Lower lobe of right lung (tissue), 2 donors: ENCODE measurements around the gene FGFBP2. TPM values are rescaled to one million over a fixed set of nuclear protein-coding genes. Genes with fewer than 3 reads are reported as not detected.

Experiments
- ATAC-seq, 2 donors: fragments of 200-7000 bp; cut with Tn5 transposase; one replicate each; pipeline ENCODE4 v1.9.1; 2020 to 2022; ENCODE audit warnings: mild to moderate bottlenecking in 2 of 2, moderate library complexity in 2 of 2
- DNase-seq: peaks from one replicate; pipeline ENCODE4 v3.0.0-alpha.2; 2020
- H3K27ac ChIP-seq: fragments of 200-600 bp; one replicate; pipeline ENCODE4 v1.8.0; 2022
- H3K27me3 ChIP-seq: fragments of 200-600 bp; one replicate; pipeline ENCODE4 v1.8.0; 2022; ENCODE audit warnings: low read depth
- H3K36me3 ChIP-seq: fragments of 200-600 bp; one replicate; pipeline ENCODE4 v1.8.0; 2022; ENCODE audit warnings: mild to moderate bottlenecking
- H3K4me1 ChIP-seq: fragments of 200-600 bp; one replicate; pipeline ENCODE4 v1.8.0; 2022
- H3K4me3 ChIP-seq: fragments of 200-600 bp; one replicate; pipeline ENCODE4 v1.8.0; 2022; ENCODE audit warnings: mild to moderate bottlenecking
- H3K9me3 ChIP-seq: fragments of 200-600 bp; one replicate; pipeline ENCODE4 v1.8.0; 2022
- intact Hi-C: fragments of 100-400 bp; cut with DNase I; formaldehyde crosslinking; loops from one replicate; pipeline ENCODE4 v1.11.0; 2022
- total RNA-seq: library from RNA; stranded (reverse); fragmentation: NEBNext Ultra II Directional; extraction: Animal tissue kit (Norgen Biotek cat#: 25700); gene quantifications from one replicate; pipeline ENCODE4 v1.2.1, GENCODE V29; 2021
- TF ChIP-seq, protein P1 (sequence below): fragments of 200-600 bp; IDR thresholded peaks from one replicate; pipeline ENCODE4 v1.8.0; 2022; ENCODE audit warnings: antibody characterized with exemption, mild to moderate bottlenecking
- donor health status: DM: no; HTN: yes; CAD: no; lungs with severe emphysema.

The FGFBP2 gene
- total RNA-seq, 1 donor from 2014 or later: 5.1 TPM

DNA sequence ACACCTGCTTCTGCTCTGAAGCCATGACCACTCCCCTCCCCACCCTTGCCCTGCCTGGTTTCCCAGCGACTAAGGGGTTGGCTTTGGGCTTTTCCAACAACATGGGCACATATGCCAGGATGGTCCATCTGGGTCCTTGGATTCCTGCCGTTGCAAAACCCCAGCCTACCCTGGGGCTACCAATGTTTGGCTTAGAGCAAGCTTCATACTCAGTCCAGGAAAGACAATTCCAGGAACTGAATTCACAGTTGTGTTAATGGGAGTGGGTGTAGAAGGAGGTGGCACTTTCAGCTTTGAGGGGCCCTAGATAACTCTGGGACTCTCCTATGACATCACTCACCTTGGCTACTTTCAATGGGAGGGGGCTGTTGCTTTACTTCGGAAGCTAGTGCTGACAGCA is 33.4 kb downstream of the FGFBP2 start:
- no peak for DNase-seq
- H3K36me3 ChIP-seq: no peaks in the 10 kb centered on the region
- no peaks in the 10 kb centered on the region for H3K9me3 ChIP-seq
- H3K4me1 ChIP-seq: no peaks in the 10 kb centered on the region
- TF ChIP-seq, protein P1, sequence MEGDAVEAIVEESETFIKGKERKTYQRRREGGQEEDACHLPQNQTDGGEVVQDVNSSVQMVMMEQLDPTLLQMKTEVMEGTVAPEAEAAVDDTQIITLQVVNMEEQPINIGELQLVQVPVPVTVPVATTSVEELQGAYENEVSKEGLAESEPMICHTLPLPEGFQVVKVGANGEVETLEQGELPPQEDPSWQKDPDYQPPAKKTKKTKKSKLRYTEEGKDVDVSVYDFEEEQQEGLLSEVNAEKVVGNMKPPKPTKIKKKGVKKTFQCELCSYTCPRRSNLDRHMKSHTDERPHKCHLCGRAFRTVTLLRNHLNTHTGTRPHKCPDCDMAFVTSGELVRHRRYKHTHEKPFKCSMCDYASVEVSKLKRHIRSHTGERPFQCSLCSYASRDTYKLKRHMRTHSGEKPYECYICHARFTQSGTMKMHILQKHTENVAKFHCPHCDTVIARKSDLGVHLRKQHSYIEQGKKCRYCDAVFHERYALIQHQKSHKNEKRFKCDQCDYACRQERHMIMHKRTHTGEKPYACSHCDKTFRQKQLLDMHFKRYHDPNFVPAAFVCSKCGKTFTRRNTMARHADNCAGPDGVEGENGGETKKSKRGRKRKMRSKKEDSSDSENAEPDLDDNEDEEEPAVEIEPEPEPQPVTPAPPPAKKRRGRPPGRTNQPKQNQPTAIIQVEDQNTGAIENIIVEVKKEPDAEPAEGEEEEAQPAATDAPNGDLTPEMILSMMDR: no peak
- intact Hi-C loops: no loop called here
- H3K4me3 ChIP-seq: no peak overlapping the region
- ATAC-seq: no peak
- no peak overlapping the region for H3K27ac ChIP-seq
- no peaks in the 10 kb centered on the region for H3K27me3 ChIP-seq

DNA sequence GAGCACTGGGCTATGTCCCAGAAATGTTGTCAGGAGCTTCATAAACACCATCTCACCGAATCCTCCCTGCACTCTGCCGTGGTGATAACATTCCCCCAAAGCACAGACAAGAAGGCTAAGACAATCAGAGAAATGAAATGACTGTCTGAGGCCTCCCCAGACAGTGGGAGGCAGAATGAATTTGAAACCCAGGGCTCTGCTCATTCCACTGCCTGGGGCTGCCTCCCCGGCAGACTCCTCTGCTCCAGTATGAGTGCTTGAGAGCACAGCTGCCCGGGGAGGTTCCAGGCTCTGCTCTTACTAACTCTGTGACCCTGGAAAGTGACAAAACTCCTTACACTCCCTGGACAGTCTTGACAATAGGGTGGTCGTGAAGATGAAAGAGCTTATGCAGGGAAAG is 34.1 kb downstream of the FGFBP2 start:
- Histone ChIP-seq H3K9me3 (no peaks in the 10 kb centered on the region), H3K4me1 (no peaks in the 10 kb centered on the region), H3K4me3 (no peak overlapping the region), H3K27ac (no peak overlapping the region), H3K36me3 (no peaks in the 10 kb centered on the region), H3K27me3 (no peaks in the 10 kb centered on the region)
- intact Hi-C loops: no loop called here
- DNase-seq: no peak
- no peak for ATAC-seq
- TF ChIP-seq, protein P1: no peak

DNA sequence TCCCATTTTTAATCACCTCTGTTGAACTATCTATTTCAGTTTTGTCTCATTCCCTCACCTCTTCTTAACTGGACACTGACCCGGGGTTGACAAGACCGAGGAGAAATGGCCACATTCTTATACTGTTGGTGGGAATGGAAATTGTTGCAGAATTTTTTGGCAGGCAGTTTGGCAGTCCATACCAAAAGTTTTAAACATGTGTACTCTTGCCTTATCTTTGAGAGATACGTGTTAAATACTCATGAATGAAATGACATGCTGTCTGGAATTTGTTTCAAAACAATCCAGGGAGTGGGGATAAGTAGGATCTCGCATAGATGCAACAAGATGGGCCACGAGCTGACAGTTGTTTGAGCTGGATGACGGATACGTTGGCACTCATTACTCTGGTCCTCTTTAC is 36.5 kb downstream of the FGFBP2 start:
- Histone ChIP-seq H3K27ac (no peak overlapping the region), H3K4me3 (no peak overlapping the region), H3K36me3 (no peaks in the 10 kb centered on the region), H3K4me1 (no peaks in the 10 kb centered on the region), H3K9me3 (no peaks in the 10 kb centered on the region), H3K27me3 (no peaks in the 10 kb centered on the region)
- intact Hi-C loops: no loop called here
- DNase-seq (no peak), ATAC-seq (no peak)
- TF ChIP-seq, protein P1: no peak

DNA sequence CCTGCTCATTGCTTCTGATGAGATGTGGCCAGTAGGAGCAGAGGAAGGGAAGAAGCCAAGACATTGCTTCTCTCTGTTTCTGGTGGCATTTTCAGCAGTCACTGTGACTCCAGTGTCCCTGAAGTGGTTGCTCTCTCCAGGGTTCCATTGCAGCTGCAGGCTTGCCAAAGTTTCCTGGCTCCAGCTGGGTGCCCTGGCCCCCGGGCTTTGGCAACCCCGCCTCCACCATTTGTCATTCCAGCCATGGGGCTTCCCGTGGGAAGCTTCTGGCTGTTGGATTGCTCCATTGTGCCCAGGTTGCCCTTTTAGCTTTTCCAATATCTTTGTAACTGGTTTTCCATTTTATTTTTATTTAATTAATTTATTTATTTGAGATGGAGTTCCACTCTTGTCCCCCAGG is 37.1 kb downstream of the FGFBP2 start:
- ATAC-seq (no peak), DNase-seq (no peak)
- Histone ChIP-seq H3K4me1 (no peaks in the 10 kb centered on the region), H3K27me3 (no peaks in the 10 kb centered on the region), H3K9me3 (no peaks in the 10 kb centered on the region), H3K36me3 (no peaks in the 10 kb centered on the region), H3K4me3 (no peak overlapping the region), H3K27ac (no peak overlapping the region)
- TF ChIP-seq, protein P1: no peak
- intact Hi-C loops: no loop called here

DNA sequence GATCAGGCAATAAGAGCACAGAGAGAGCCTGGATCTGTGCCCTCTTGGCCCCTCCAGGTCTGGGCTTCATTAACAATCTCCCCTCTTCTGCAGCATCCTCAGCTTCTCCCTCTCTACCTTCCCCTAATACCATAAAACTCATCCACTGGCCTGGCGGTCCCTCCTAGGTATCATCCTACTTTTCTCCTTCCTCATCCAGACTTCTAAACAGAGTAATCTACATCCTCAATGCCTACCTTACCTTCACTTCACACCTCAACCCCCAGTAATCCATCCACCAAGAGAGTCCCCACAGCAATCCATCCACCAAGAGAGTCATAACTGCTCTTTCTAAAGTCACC is 41.4 kb downstream of the FGFBP2 start:
- ATAC-seq (no peak), DNase-seq (no peak)
- intact Hi-C loops: no loop called here
- H3K36me3 ChIP-seq: no peaks in the 10 kb centered on the region
- H3K4me3 ChIP-seq: no peak overlapping the region
- TF ChIP-seq, protein P1: no peak
- no peaks in the 10 kb centered on the region for H3K4me1 ChIP-seq
- no peaks in the 10 kb centered on the region for H3K27me3 ChIP-seq
- no peaks in the 10 kb centered on the region for H3K9me3 ChIP-seq
- H3K27ac ChIP-seq: no peak overlapping the region
